ENCODE measurements around the gene AFF3.
"Not testable (repeated sequence)": the region's sequence is repeated elsewhere in the genome, so short reads cannot be mapped to it uniquely, and the experiment has no call there.

AFF3 gene

DNA sequence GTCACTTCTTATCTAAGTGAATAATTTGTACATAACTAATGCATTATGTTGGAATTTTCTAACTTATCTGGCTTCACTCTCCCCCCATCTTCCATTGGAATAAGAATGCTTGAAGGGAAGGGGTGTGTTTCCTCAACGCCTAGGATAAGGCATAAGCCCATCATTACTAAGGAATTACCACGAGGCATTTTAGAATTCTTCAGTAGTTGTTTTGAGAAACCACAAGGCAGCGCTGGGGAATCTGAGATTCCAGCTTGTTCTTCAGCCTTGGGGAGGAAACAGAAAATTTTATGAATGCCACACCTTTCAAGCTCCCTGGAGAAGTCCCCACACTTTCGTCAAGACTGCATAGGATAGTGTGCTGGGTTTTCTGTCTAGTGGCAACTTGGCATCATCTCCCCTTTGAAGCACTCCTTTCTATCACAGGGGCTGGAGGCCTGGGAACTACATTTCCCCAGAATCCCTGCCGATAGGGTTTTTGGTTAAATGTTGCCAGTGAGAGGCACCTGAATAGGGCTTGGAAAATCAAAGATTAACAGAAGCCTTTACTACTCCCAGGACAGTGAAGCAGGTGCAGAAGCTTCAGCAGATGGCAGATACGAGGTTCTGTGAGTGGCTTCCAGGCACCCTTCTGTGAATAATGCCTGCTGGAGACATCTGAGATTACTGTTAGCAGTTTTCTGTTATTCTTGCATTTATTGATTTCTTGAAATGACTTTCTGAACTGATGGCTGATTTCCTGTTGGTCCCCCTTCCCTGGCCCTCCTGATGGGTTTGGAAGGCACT lies 459.9 kb downstream of the AFF3 start:
- no peak for DNase-seq

DNA sequence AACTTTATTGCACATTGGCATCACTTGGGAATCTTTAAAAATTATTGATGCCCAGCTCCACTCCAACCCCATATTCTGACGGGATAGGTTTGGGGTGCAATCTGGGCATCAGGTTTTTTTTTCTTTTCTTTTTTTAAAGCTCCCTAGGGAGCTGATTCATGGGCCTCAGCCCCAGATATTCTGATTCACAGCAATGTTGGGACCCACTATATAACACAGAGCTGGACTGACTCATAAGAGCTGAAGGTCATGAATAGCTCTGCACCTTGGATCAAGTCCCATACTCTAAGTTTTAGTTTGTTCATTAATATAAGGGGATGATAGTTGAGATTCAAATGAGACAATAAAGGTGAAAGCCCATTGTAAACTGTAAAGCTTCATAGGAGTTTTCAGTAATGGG lies 461.4 kb downstream of the AFF3 start:
- DNase-seq = no peak

DNA sequence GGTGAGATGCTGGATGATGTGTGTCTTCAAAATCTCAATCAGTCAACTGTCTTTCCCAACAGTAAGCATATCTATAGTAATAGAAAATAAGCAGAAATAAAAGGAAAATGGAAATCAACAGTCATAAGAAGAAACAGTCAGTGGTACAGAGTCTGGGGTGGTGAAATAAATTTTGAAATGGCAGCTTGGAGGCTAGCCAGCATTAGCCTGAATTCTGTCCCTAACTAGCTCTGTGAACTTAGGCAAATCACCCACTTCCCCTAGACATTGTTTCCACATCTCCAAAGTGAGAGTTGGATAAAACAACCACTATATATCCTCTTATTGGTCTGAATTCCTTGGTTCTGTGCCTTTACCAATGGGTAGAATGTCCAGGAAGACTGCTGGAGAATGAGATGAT lies 462.9 kb downstream of the AFF3 start:
- DNase-seq = no peak

DNA sequence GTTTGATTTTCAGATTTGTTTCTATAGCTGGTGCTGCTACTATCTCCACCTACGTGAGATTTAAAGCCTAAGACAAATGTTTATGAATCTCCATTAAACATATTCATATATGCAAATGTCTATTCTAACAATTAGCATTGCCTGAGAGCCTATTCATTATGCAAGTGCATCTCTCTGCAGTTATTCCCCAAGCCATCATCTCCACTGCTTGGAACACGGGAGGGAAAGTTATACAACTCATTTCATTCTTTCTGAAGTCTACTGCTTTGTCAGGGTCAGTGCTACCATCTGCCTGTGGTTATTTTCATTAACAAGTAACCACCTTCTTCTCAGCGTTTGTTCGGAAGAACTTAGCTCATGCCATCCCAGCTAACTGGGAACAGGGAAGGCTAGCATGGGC lies 463.8 kb downstream of the AFF3 start:
- no peak for DNase-seq

DNA sequence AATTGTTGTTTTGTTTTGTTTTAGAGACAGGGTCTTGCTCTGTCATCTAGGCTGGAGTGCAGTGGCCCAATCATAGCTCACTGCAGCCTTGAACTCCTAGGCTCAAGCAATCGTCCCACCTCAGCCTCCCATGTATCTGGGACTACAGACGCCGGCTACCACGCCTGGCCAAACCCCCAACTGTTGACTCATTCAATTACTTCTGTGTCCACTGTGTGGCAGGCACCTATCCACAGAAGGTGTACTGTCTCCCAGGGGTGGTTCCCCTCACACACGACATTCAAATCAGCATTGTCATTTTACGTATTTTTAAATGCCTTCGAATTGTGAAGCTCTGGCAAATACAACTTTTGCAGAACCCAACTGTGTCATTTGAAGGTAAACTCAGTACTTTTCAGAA lies 464.6 kb downstream of the AFF3 start:
- no peak for DNase-seq

DNA sequence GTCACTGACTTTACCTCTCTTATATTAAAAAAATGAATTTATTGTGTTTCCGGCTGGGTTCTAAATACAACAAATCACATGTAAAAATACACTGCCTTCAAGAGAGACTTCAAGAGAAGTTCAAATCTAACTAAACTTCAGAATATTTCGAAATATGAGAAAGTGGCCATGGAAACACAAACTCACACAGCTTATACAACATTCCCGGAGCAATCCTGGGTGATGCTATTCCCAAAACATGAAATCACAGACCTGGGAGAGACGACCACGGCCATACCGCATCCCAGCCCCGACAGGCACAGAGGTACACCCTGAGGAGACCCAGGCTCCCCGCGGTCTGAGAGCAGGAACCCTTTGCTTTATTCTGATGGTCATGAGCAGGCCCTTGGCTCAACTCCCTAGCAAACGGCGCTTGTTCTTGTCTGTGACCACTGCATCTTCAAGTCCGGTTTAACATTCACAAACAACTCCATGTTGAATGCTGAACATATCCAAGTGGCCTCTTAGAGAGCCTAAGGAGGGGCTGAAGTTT lies 467.2 kb downstream of the AFF3 start:
- no peak for DNase-seq

DNA sequence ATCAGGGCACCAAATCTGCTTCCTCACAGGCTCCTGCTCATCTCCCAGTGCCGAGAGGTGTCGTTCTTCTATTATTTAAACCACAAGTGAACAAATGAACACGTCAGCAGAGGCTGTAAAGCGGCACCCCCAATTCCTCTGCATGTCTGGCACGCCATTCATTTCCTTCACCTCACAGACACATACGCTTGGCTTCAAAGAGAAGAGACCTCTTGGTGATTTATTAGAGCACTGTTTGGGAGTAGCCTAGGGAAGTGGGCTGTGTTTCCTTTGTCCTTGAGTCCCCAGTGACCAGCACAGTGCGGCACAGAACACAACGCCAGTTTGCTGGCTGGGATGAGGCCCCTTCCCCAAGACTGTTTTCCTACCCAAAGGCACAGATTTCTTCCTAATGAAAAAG lies 468.3 kb downstream of the AFF3 start:
- DNase-seq = no peak

- no peak for DNase-seq
Observed at GRCh38 chr2:99672766-99673350, 469.5 kb downstream of the AFF3 start.

DNA sequence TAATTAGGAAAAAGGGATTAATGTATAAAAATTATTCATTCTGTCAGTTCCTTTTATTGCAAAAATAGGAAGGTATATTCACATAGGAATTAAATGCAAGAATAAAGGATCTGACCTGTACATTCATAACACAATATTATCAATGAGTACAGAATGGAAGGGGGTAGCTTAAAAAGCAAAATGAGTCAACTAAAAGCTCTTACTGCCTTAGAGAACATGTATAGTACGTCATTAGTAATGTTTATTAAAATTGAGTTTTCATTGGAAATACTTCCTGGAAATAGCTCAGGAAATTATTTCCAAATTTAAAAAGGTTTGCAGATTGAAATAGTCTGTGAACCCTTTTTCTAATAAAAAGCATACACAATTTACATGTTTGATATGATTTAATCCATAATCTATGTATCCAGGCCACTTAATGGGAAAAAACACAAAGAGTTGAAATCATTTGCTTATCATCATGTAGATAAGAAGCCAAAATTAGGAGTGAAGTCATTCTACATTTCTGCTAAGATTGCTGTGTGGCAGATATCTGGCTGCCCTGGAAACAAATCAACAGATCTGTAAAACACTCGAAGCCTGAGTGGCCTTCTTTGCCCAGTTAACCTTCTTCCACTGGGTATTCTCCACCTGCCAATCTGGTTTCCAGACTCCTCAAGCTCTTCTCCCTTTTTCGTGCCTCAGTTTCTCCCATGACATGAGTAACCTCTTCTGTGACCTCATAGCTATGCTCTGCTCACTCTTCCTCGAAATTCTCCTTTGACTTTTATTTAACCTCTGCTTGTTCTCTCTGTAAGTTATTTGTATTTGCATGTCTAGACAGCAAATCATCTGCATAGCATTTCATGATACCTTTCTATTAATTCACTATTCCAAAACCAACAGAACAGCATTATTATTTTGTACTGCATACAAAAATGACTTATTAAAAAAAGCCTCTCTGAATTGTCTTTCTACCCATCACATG lies 471.3 kb downstream of the AFF3 start:
- no peak for DNase-seq

GRCh38 chr2:99666256-99666655 lies 476.1 kb downstream of the AFF3 start:
- no peak for DNase-seq

GRCh38 chr2:99663641-99664040 lies 478.7 kb downstream of the AFF3 start:
- no peak for DNase-seq

GRCh38 chr2:99662761-99663341 lies 479.5 kb downstream of the AFF3 start:
- no peak for DNase-seq

DNA sequence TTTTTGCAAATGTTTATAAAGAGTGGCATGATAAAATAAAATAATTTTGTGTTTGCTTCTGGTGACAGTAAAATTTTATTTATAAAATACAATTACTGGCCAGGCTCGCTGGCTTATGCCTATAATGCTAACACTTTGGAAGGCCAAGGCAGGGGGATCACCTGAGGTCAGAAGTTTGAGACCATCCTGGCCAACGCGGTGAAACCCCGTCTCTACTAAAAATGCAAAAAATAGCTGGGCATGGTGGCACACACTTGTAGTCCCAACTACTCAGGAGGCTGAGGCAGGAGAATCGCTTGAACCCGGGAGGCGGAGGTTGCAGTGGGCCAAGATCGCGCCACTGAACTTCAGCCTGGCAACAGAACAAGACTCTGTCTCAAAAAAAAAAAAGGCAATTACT lies 480.6 kb downstream of the AFF3 start:
- DNase-seq = not testable (repeated sequence)

GRCh38 chr2:99660616-99661406 lies 481.6 kb downstream of the AFF3 start:
- DNase-seq = no peak

GRCh38 chr2:99659874-99660273 lies 482.5 kb downstream of the AFF3 start:
- DNase-seq = no peak

- no peak for DNase-seq
Observed at GRCh38 chr2:99657691-99658258, 484.6 kb downstream of the AFF3 start.

GRCh38 chr2:99656994-99657393 lies 485.4 kb downstream of the AFF3 start:
- no peak for DNase-seq

GRCh38 chr2:99653433-99653832 lies 489.0 kb downstream of the AFF3 start:
- DNase-seq = no peak

DNA sequence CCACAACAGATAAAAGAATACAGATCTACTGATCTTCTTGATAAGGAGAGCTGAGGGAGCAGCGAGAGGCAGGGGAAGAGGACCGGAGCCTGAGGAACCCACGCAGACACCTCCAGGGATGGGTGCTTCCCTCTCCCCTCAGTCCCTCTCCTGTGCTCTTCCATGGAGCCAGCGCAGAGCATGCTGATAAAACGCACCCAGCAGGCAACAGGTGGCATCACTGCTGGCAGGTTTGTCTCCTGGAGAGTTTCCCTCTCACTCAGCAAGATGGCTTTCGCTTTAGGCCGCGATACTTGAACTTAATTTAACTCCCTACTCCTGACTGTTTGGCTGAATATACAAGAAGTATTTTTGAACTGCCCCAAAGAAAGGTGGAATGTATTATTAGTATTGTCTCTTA lies 489.5 kb downstream of the AFF3 start:
- no peak for DNase-seq

- DNase-seq = no peak
Observed at GRCh38 chr2:99651930-99652670, 490.3 kb downstream of the AFF3 start.

Measured in NCI-H748 treated with DMSO at 0.1 percent for 48 hours (cell line).